ENCODE measurements around the gene FOXD4L4.
"Not testable (repeated sequence)": the region's sequence is repeated elsewhere in the genome, so short reads cannot be mapped to it uniquely, and the experiment has no call there.

FOXD4L4 gene

DNA sequence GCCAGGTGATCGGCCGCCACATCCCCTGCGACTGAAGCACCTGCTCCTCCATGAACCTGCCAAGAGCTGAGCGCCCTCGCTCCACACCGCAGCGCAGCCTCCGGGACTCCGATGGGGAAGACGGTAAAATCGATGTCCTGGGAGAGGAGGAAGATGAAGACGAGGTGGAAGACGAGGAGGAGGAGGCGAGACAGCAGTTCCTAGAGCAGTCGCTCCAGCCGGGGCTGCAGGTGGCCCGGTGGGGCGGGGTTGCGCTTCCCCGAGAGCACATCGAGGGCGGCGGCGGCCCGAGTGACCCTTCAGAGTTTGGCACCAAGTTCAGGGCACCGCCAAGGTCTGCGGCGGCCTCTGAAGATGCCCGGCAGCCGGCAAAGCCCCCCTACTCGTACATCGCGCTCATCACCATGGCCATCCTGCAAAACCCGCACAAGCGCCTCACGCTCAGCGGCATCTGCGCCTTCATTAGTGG is at the start of gene FOXD4L4:
FOXD4L4 (plus strand) TSS at position 51 of the 469 bp plus-strand sequence; CDS start at position 51, 0 bp downstream.
- DNase-seq = not testable (repeated sequence)

DNA sequence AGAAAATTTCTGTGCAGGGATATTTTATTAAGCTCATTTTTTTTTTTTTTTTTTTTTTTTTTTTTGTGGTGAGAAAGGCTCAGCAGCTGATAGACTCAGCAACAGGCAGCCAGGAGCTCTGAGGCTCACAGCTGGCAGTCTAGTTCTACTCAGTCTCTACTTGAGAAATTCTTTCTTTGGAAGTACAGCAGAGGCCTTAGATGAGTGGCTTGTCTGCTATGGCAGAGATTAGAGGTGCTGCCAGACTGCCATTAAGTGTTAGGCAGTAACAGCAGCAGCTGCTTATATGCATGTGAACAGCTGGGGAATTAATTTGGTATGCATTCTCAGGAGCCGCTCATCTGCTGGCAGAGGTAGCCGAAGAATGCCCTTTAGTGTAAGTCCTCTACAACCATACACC is 33.4 kb upstream of the FOXD4L4 start:
- not testable (repeated sequence) for DNase-seq

DNA sequence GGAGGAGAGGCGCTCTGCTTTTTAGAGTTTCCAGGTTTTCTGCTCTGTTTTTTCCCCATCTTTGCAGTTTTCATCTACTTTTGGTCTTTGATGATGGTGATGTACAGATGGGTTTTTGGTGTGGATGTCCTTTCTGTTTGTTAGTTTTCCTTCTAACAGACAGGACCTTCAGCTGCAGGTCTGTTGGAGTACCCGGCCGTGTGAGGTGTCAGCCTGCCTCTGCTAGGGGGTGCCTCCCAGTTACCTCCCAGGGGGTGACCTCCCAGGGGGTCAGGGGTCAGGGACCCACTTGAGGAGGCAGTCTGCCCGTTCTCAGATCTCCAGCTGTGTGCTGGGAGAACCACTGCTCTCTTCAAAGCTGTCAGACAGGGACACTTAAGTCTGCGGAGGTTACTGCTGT is 22.5 kb upstream of the FOXD4L4 start:
- DNase-seq = not testable (repeated sequence)

DNA sequence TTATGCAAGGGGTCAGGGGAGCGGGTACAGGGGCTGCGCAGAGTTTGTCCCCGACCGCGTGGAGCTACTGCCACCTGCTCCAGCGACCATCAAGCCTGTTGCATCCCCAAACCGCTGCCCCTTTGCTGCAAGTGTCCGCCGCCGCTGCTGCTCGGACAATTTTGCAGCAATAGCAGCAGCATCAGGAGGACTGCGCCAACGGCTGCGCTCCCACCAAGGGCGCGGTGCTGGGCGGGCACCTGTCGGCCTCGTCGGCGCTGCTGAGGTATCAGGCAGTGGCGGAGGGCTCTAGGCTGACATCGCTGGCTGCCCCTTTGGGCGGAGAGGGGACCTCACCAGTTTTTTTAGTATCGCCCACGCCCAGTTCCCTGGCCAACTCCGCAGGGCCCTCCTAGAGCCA is 1.2 kb downstream of the FOXD4L4 start:
- DNase-seq = not testable (repeated sequence)
